ENCODE data around the gene TOP2A.

DNA sequence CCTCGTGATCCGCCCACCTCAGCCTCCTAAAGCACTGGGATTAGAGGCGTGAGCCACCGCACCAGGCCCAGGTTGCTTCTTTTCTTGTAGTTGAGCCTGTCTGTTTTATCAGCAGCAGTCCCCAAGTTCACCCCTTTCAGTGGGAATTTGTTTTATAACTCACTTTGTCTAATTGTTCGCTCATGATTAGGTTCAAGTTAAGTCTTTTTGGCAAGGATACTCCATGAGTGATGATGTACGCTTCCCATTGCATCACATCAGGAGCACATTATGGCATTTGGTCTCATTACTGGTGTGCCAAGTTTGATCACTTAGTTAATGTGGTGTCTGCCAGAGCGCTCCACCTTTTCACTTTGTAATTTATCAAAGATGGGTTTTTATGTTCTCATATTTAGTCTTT, 38.7 kb downstream of the TOP2A start:
- TF ChIP-seq, protein P1, sequence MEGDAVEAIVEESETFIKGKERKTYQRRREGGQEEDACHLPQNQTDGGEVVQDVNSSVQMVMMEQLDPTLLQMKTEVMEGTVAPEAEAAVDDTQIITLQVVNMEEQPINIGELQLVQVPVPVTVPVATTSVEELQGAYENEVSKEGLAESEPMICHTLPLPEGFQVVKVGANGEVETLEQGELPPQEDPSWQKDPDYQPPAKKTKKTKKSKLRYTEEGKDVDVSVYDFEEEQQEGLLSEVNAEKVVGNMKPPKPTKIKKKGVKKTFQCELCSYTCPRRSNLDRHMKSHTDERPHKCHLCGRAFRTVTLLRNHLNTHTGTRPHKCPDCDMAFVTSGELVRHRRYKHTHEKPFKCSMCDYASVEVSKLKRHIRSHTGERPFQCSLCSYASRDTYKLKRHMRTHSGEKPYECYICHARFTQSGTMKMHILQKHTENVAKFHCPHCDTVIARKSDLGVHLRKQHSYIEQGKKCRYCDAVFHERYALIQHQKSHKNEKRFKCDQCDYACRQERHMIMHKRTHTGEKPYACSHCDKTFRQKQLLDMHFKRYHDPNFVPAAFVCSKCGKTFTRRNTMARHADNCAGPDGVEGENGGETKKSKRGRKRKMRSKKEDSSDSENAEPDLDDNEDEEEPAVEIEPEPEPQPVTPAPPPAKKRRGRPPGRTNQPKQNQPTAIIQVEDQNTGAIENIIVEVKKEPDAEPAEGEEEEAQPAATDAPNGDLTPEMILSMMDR (IDR thresholded peaks at IDR 0.05): no peak
- TF ChIP-seq POLR2A (IDR thresholded peaks at IDR 0.05): no peak
